Melanocyte of skin (primary cell): ENCODE data around the gene SLC45A1. TPM values are rescaled to one million over a fixed set of nuclear protein-coding genes. Genes with fewer than 3 reads are reported as not detected.

ENCODE experiments used
- small RNA-seq, 2 donors: library from RNA; depleted of rRNA; stranded (forward); fragments of <200 nt; gene quantifications; one replicate each; pipeline ENCODE3, GENCODE V24; 2012
- total RNA-seq, 2 donors: library from RNA; depleted of rRNA; stranded (reverse); fragments of >200 nt; gene quantifications; 2 replicates each; pipeline ENCODE4 v1.2.3, GENCODE V29; 2012

SLC45A1 gene
- 1 to 10 TPM in 1 of 2 donors, not detected in 1; 1.0 TPM for total RNA-seq

DNA sequence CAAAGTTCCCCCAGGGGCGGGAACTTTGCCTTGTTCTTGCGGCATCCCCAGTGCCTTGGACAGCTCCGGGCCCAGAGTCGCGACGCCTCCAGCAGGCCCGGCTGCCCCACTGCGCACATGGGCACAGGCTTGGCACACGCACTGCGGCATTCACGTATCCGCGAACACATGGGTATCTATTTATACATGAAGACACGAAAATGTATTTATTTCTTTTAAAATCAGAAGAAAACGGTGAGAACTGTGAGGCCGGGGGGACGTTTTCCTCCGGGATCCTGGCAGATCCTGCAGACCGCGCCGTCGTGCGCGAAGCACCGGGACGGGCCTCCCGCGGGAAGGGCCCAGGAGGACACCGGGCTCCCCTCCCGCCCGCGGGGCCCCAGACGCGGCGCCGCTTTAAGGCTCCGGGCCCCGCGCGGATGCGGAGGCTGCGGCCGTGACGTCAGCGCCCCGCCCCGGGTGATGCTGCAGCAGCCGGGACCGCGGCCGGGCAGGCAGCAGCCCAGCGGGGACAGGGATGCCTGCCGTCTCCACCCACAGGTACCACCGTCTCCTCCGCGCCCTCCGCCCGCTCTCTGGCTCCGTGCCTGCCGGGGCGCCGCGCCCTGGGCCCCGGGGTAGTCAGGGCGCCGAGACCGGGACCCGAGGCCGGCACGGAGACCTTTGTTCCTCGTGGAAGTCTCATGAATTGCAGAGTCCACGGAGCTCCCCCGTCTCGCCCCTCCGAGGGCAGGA lies at the start of gene SLC45A1:
SLC45A1 (plus strand) TSS at position 468 of the 735 bp plus-strand sequence. CDS start 6,216 bp downstream, outside the sequence.

Small RNA genes lying within 50 kb of the gene (small RNA-seq; reads per million reads assigned to genes)
- 0 reads per million in 2 donors for gene RF00019
- gene RNU6-991P: 0 reads per million in 2 donors
